Urinary bladder (tissue), 4 donors: Measurements from ENCODE around the gene MYBPC2. TPM values are rescaled to one million over a fixed set of nuclear protein-coding genes. Genes with fewer than 3 reads are reported as not detected.

Experiments used
- DNase-seq: peaks from one replicate; pipeline ENCODE4 v3.0.0-alpha.2; 2015; ENCODE audit errors: extremely low spot score
- H3K27ac ChIP-seq: one replicate; pipeline ENCODE4 v1.5.1; 2013; ENCODE audit warnings: low read depth, mild to moderate bottlenecking, moderate library complexity
- H3K36me3 ChIP-seq: one replicate; pipeline ENCODE4 v1.6.1; 2013; ENCODE audit warnings: mild to moderate bottlenecking, moderate library complexity; ENCODE audit not compliant: insufficient read depth
- H3K4me1 ChIP-seq: one replicate; pipeline ENCODE4 v1.6.1; 2013; ENCODE audit warnings: mild to moderate bottlenecking, moderate library complexity; ENCODE audit not compliant: insufficient read depth
- H3K4me3 ChIP-seq: one replicate; pipeline ENCODE4 v1.5.1; 2013; ENCODE audit warnings: low read depth, low read length
- WGBS: extraction: QIAGEN DNeasy Blood & Tissue Kit; methylation state at CpG from one replicate; pipeline ENCODE4 v1.1.7; 2013; 5-methylcytosine and 5-hydroxymethylcytosine counted together
- polyA plus RNA-seq: library from polyadenylated mRNA; stranded (reverse); fragments of 200-250 nt; gene quantifications from one replicate; pipeline ENCODE4 v1.2.3, GENCODE V29; 2013
- total RNA-seq: library from RNA; depleted of rRNA; stranded (reverse); fragments of >200 nt; gene quantifications from one replicate; pipeline ENCODE4 v1.2.3, GENCODE V29; 2014
- donor health status: healthy with polysubstance abuse.
- donor health status: healthy.

MYBPC2 gene
- total and polyA plus RNA-seq, 2 donors: 0.14 to 0.69 TPM

DNA sequence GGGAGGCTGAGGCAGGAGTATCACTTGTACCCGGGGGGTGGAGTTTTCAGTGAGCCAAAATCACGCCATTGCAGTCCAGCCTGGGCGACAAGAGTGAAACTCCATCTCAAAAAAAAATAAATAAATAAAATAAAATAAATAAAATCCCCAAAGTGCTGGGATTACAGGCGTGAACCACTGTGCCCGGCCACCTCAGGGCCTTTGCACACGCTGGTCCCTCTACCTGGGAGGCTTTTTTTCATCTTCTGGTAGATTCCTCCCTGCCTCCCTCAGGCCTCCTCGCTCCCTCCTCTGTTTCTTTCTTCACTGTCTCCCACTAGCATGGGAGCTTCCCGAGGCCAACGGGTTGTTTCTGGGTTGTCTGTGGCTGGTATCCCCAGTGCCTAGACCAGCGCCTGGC is 15.1 kb downstream of the MYBPC2 start:
- 95% methylated on average over 10 of the region's 10 CpGs for WGBS
- no peaks in the 10 kb centered on the region for H3K4me1 ChIP-seq
- no peaks in the 10 kb centered on the region for H3K36me3 ChIP-seq

DNA sequence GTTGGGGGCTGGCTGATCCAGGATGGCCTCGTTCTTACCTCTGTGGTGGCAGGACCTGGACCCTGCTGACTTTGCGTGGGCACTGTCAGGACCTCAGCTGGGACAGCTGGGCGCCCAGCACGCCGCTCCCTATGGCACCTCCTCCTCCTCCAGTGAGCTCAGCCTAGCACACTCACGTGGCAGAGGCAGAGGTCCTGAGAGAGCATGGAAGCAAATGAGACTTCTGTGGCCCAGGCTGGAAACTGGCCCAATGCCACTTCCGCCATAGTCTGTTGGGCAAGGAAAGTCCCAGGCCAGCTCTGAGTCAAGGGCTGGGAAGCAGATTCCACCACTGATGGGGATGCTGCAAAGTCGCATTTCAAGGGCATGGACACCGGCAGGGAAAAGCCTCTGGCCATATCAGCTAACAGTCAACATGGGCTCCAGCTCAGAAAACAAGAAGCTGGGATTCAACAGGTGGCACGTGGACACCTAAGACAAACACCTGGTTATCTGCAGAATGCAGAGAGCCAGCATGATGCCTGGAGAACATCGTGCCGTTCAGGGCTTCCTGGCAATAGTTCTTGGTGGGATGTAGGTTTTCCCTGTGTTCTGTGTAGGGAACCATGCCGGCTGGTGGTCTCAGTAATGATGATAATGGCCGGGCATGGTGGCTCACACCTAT is 16.7 kb downstream of the MYBPC2 start:
- Histone ChIP-seq H3K27ac (no peak overlapping the region), H3K36me3 (no peaks in the 10 kb centered on the region)
- no peak for DNase-seq

More for the DNA sequence above, 15.1 kb downstream of the MYBPC2 start:
- Histone ChIP-seq H3K27ac (no peak overlapping the region), H3K4me3 (no peak overlapping the region)
- no peak for DNase-seq

DNA sequence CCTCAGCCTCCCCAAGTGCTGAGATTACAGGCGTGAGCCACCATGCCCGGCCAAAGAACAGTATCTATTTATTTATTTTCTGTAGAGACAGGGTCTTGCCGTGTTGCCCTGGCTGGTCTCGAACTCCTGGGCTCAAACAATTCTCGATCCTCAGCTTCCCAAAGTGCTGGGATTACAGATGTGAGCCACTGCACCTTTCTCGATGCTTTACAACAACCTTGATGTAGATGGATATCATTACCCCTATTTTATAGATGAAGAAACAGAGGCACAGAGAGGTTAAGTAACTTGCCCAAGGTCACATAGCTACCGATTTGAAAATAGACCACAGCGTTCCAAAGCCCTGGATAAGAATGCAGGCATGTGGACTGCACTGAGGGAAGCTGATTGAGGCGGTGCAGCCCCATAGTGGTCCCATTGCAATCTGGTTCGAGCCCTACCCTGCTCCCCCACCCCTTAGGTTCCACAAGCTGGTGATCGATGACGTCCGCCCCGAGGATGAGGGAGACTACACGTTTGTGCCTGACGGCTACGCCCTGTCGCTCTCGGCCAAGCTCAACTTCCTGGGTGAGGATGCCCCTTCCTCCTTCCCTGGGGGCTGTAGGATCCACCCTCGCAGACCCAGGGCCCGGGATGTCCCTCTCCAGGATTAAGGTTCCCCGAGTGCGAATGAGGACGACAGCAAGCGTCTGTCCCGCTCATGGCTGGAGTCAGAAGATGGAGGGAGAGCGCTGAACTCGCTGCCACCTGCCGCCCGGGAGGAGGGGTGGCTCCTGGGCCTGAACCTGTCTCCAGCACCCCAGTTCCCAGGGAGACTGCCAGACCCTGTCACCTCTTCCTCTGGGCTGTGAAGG is 17.9 kb downstream of the MYBPC2 start:
- Histone ChIP-seq H3K4me1 (no peaks in the 10 kb centered on the region), H3K36me3 (no peaks in the 10 kb centered on the region), H3K27ac (no peak overlapping the region), H3K4me3 (no peak overlapping the region)
- DNase-seq: no peak
- WGBS: 56% methylated on average over 30 of the region's 30 CpGs

More for the DNA sequence above, 16.7 kb downstream of the MYBPC2 start:
- 80% methylated on average over 14 of the region's 14 CpGs for WGBS
- H3K4me1 ChIP-seq: no peaks in the 10 kb centered on the region
- no peak overlapping the region for H3K4me3 ChIP-seq

DNA sequence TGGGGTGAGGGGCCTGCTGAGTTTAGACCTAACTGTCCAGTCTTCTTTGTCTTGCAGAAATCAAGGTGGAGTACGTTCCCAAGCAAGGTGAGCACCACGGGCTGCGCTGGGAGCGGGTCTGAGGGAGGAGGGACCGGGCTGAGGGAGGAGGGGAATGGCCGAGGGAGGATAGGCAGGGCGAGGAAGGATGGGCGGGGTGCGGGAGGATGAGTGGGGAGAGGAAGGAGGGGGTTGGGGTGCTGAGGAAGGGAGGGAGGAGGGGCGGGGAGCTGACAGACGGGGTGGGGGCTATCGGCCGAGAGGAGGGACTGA is 18.5 kb downstream of the MYBPC2 start:
- Histone ChIP-seq H3K36me3 (no peaks in the 10 kb centered on the region), H3K4me3 (no peak overlapping the region), H3K27ac (no peak overlapping the region), H3K4me1 (no peaks in the 10 kb centered on the region)
- DNase-seq: no peak
- WGBS: 39% methylated on average over 13 of the region's 13 CpGs

DNA sequence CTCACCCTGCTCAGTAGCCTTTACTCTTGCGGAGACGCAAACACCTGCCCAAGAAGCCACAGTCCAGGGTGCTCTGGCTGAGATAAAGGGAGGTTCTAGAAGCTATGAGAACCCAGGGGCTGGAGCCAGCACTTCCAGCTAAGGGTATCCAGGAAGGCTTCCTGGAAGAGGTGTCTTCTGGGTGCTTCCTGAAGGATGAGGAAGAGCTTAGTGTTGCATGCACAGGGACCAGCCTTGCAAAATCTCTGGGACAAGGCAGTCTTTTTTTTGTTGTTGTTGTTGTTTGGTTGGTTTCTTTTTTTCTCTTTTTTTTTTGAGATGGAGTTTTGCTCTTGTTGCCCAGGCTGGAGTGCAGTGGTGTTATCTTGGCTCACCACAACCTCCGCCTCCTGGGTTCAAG is 20.6 kb downstream of the MYBPC2 start:
- no peak for DNase-seq
- no peaks in the 10 kb centered on the region for H3K36me3 ChIP-seq
- no peak overlapping the region for H3K27ac ChIP-seq
- H3K4me1 ChIP-seq: no peaks in the 10 kb centered on the region
- WGBS: 96% methylated on average over 3 of the region's 3 CpGs
- no peak overlapping the region for H3K4me3 ChIP-seq

DNA sequence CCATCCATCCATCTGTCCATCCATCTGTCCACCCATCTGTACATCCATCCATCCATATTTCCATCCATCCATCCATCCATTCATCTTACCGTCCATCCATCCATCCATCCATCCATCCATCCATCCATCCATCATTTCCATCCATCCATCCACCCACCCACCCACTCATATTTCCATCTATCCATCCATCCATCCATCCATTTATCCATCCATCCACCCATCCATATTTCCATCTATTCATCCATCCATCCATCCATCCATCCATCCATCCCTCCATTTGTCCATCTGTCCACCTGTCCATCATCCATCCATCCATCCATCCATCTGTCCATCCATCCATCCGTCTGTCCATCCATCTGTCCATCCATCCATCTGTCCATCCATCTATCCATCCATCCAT is 23.3 kb downstream of the MYBPC2 start:
- Histone ChIP-seq H3K36me3 (no peaks in the 10 kb centered on the region), H3K4me1 (no peaks in the 10 kb centered on the region)
- WGBS: 84% methylated on average over 2 of the region's 2 CpGs

DNA sequence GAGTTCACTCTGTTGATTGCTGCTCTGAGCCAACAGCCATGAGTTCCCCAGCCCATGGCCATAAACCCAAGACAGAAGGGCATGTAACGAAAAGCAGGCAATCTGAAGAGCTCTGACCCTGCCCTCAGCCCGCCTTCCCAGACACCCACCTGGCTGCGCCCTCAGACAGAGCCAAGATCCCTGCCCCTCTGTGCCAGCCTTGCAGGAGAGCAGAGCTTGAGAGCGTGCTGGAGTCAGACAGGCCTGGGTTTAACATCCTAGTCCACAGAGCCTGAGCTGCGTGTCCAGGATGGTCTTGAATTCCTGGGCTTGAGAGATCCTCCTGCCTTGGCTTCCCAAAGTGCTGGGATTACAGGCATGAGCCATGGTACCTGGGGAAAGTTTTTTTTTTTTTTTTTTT is 24.6 kb downstream of the MYBPC2 start:
- Histone ChIP-seq H3K4me3 (no peak overlapping the region), H3K36me3 (no peaks in the 10 kb centered on the region), H3K27ac (no peak overlapping the region), H3K4me1 (no peaks in the 10 kb centered on the region)
- no peak for DNase-seq
- WGBS: 79% methylated on average over 5 of the region's 5 CpGs

More for the DNA sequence above, 23.3 kb downstream of the MYBPC2 start:
- Histone ChIP-seq H3K4me3 (no peak overlapping the region), H3K27ac (no peak overlapping the region)
- no peak for DNase-seq

DNA sequence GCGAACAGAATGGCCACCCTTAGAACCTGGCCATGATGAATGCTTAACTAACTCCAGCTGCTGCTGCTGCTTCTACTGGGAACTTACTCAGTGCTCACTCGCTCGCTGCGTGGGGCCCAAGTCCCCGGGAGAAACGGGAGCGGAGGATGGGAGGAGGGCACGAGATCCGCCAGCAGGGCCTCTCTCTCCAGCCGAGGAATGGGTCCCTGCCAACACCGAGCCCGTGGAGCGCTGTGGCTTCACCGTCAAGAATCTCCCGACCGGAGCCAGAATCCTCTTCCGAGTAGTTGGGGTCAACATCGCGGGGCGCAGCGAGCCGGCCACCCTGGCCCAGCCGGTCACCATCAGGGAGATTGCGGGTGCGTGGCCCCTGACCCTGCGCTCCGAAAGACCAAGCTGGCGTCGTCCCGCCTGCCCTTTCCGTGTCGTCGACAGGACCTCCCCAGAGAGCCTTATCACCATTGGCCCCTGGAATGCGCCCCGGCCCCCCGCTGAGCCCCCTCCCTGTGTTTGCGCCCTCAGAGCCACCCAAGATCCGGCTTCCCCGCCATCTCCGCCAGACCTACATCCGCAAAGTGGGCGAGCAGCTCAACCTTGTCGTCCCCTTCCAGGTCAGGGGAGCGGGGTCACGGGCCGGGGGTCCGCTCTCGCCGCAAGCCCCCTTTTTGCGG is 25.8 kb downstream of the MYBPC2 start:
- Histone ChIP-seq H3K4me3 (no peak overlapping the region), H3K36me3 (no peaks in the 10 kb centered on the region), H3K27ac (no peak overlapping the region), H3K4me1 (no peaks in the 10 kb centered on the region)
- no peak for DNase-seq
- WGBS: 30% methylated on average over 50 of the region's 50 CpGs

DNA sequence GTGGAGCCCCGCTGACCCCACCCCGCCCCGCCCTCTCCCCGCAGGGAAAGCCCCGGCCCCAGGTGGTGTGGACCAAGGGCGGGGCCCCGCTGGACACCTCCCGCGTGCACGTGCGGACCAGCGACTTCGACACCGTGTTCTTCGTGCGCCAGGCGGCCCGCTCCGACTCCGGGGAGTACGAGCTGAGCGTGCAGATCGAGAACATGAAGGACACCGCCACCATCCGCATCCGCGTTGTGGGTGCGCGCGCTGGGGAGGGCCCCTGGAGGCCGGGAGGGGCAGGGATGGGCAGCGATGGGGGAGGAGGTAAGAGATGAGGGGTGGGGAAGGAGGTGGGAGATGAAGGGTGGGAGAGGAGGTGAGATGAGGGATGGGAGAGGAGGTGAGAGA is 26.4 kb downstream of the MYBPC2 start:
- H3K36me3 ChIP-seq: no peaks in the 10 kb centered on the region

DNA sequence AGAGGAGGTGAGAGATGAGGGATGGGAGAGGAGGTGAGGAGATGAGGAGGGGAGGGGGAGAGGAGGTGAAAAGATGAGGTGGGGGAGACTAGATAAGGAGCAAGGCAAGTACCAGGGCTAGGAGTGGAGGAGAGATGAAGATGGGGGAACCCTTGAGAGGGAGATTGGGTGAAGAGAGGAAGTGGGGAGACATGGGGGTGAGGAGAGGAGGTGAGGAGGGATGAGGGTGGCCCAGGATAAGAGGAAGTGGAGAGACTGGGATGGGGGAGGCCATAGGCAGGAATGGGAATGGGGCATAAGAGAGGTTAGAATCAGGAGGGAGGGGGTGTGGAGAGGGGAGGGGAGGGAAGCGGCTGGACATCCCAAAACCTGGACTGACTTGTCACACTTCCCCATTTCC is 26.9 kb downstream of the MYBPC2 start:
- no peak for DNase-seq
- Histone ChIP-seq H3K36me3 (no peaks in the 10 kb centered on the region), H3K27ac (no peak overlapping the region), H3K4me3 (no peak overlapping the region), H3K4me1 (no peaks in the 10 kb centered on the region)
- WGBS: 11% methylated on average over 1 of the region's 1 CpG

More for the DNA sequence above, 26.4 kb downstream of the MYBPC2 start:
- H3K4me3 ChIP-seq: no peak overlapping the region
- DNase-seq: no peak
- no peak overlapping the region for H3K27ac ChIP-seq
- WGBS: 55% methylated on average over 32 of the region's 32 CpGs
- H3K4me1 ChIP-seq: no peaks in the 10 kb centered on the region

DNA sequence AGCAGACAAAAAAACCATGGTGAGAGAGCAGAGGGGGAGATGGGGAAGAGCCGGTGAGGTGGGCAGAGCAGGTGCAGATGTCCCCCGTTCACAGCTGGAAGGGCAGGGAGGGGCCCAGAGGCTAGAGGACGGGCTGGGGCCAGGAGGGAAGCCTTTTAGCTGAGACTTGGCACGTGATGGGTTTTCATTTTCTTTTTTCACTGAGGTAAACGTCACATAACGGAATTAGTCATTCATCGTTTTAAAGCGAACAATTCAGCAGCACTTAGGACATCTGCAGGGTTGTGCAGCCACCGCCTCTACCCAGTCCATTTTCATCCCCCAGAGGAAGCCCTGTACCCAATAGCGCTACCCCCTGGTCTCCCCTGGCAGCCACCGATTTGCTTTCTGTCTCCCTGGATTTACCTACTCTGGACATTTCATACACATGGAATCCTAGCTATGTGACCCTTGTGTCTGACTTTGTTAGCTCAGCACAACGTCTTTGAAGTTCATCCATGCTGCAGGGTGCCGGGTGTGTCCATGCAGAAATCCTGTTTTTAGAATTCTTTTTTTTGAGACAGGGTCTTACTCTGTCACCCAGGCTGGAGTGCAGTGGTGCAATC is 27.6 kb downstream of the MYBPC2 start:
- H3K4me3 ChIP-seq: no peak overlapping the region
- no peak overlapping the region for H3K27ac ChIP-seq
- DNase-seq: no peak
- 27% methylated on average over 13 of the region's 13 CpGs for WGBS
- no peaks in the 10 kb centered on the region for H3K36me3 ChIP-seq
- no peaks in the 10 kb centered on the region for H3K4me1 ChIP-seq

DNA sequence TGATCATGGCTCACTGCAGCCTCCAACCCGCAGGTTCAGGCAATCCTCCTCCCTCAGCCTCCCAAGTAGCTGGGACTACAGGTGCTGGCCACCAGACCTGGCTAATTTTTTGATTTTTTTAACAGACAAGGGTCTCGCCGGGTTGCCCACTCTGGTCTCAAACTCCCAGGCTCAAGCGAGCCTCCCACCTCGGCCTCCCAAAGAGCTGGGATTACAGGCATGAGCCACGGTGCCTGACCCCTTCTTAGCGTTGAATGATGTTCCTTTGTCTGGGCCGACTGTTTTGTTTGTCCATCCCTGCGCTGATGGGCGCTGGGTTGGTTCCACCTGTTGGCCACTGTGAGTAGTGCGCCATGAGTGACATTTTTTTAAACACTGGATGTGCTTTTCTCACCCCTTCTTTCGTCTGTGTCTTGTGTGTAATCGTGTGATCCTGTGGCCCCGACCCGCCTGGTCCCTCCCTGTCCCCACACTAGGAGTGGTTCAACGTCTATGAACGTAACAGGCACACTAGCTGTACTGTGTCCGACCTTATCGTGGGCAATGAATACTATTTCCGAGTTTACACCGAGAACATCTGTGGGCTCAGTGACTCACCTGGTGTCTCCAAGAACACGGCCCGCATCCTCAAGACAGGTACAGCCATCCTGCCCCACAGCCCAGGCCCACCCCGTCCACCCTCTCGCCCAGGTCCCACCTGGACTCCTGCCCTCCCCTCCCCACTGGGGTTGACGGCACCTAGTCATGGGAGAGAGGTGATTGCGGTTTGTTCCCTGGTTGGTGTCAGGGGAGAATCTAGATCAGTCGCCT is 28.6 kb downstream of the MYBPC2 start:
- Histone ChIP-seq H3K36me3 (no peaks in the 10 kb centered on the region), H3K4me3 (no peak overlapping the region), H3K27ac (no peak overlapping the region), H3K4me1 (no peaks in the 10 kb centered on the region)
- peak; percentile 15 for DNase-seq
- 33% methylated on average over 28 of the region's 28 CpGs for WGBS

DNA sequence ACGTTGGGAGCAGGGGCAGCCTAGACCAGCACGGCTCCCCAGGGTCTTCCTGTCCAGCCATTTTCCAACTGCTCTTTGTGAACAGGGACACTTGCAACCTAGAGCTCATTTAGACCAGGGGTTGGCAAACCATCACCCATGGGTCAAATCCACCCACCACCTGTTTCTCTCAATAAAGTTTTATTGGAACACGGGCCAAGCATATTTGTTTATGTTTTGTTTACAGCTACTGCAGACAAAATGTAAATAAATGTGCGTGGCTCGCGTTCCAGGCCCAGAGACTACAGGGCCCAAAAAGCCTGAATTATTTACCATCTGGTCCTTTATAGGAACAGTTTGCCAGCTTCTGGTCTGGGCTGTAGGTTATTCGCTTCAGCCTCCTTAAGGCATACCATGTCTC is 30.3 kb downstream of the MYBPC2 start:
- no peaks in the 10 kb centered on the region for H3K4me1 ChIP-seq
- H3K36me3 ChIP-seq: no peaks in the 10 kb centered on the region
- H3K27ac ChIP-seq: no peak overlapping the region
- no peak for DNase-seq
- 53% methylated on average over 7 of the region's 7 CpGs for WGBS
- H3K4me3 ChIP-seq: no peak overlapping the region
